OCI-LY1 (cell line): ENCODE data around the gene DCAF15.

Experiments
- EZH2 ChIP-seq: fragments of 200-600 bp; sonication (generic), shearing (Covaris generic); IDR thresholded peaks from 2 replicates; pipeline ENCODE4 v1.8.0; 2017; ENCODE audit warnings: borderline replicate concordance, mixed run types, mild to moderate bottlenecking, antibody characterized with exemption, low read length, moderate library complexity, mixed read lengths
- TF ChIP-seq, protein P1 (sequence below): fragments of 200-600 bp; sonication (generic), shearing (Covaris generic); IDR thresholded peaks from 2 replicates; pipeline ENCODE4 v1.5.1; 2017; ENCODE audit warnings: mild to moderate bottlenecking, antibody characterized with exemption, low read length, moderate library complexity, mixed read lengths

DNA sequence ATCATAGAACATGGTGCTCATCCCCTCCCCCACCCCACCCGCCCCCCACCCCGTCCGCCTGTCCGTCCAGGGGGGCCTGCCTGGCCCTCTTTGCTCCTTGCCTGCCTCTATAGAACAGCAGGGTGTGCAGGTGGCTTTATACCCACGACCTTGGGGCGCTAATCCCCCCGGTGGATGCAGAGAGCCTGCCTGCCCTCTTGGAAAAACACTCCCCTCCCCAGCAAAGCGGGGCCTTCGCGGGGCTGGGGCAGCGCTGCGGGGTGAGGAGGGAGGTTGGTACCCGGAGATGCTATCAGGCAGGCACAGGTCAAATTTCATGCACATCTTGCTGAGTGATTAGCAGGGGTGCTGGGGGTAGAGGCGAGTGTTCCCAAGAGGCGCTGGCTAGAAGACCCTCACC lies 31.9 kb downstream of the DCAF15 start:
- TF ChIP-seq, protein P1, sequence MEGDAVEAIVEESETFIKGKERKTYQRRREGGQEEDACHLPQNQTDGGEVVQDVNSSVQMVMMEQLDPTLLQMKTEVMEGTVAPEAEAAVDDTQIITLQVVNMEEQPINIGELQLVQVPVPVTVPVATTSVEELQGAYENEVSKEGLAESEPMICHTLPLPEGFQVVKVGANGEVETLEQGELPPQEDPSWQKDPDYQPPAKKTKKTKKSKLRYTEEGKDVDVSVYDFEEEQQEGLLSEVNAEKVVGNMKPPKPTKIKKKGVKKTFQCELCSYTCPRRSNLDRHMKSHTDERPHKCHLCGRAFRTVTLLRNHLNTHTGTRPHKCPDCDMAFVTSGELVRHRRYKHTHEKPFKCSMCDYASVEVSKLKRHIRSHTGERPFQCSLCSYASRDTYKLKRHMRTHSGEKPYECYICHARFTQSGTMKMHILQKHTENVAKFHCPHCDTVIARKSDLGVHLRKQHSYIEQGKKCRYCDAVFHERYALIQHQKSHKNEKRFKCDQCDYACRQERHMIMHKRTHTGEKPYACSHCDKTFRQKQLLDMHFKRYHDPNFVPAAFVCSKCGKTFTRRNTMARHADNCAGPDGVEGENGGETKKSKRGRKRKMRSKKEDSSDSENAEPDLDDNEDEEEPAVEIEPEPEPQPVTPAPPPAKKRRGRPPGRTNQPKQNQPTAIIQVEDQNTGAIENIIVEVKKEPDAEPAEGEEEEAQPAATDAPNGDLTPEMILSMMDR: no peak
- TF ChIP-seq EZH2: no peak
